ENCODE data around the gene ATXN1.

Gene ATXN1

DNA sequence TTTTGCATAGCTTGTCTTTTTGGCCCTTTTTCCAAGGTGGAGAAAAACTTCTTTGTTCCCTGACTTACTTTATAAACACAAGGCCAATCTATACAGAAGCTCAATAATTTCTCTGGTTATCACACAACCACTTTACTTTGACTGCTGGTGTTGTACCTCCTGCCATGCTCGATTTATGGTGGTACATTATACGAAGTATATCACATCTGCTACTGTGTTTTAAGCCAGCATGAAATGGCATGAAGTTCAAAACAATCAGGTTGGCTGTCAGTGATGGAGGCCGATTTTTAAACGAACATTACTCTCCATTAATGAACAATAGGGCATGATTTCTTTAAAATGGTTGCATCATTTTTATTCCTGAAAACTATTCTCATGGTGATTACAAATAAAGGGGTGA, 21.0 kb upstream of the ATXN1 start:
- no peak for FAIRE-seq

DNA sequence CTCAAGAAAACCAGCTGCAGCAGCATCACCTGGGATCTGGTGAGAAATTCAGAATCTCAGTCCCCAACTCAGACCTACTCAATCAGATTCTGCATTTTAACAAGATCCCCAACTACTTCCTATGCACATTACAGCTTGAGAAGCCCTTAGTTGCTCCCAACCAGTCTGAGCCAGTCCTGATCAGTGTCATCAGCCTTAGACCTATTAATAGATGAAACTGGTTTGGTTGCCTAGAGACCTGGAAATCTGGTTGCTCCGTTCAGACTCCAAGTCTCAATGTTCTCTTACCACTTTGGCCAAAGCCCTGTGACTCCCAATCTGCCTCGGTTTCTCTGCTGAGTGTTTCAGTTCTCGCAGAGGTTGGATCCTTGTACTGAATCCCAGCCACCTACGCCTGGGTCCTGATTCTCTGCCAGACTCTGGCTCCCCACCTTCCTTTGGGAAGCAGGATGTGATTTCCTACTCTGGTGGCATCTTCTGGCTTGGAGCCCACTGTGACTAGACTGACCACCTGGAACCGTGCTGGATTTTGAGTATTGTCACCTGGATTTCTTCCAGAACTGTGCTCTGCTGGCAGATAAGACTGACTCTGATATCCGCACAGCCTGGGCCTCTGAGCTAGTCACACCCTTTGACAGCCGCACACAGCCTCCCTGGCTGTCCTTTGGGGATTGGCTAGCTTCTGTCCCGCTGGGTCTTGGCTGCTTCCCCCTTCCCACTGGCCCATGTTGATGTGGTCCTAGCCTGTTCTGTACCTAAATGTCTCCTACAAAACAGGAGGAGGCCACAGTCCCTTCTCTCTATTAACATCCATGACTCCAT, 20.3 kb upstream of the ATXN1 start:
- no peak for FAIRE-seq

DNA sequence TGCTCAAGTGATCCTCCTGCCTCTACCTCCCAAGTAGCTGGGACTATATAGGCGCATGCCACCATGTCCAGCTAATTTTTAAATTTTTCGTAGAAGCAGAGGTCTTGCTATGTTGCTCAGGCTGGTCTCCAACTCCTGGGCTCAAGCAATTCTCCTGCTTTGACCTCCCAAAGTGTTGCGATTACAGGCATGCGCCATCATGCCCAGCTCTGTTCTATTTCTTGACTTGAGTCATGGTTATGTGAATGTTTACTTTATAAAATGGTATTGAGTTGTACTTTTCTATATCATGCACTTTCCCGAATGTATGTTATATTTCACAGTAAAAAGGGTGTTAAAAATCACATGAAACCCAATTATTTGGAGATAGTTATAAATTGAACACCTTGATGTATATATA, 17.3 kb upstream of the ATXN1 start:
- FAIRE-seq = no peak

DNA sequence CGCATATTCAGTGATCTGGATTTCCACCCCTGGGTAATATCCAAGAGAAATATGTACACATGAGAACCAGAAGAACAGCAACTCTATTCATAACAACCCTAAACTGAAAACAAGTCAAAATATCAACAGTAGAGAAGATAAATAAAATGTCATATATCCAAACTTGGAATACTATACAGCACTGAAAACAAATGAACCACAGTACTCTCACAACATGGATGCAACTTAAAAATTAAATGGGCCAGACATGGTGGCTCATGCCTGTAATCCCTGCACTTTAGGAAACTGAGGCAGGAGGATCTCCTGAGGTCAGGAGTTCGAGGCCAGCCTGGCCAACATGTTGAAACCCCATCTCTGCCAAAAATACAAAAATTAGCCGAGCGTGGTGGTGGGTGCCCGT, 16.5 kb upstream of the ATXN1 start:
- no peak for FAIRE-seq

DNA sequence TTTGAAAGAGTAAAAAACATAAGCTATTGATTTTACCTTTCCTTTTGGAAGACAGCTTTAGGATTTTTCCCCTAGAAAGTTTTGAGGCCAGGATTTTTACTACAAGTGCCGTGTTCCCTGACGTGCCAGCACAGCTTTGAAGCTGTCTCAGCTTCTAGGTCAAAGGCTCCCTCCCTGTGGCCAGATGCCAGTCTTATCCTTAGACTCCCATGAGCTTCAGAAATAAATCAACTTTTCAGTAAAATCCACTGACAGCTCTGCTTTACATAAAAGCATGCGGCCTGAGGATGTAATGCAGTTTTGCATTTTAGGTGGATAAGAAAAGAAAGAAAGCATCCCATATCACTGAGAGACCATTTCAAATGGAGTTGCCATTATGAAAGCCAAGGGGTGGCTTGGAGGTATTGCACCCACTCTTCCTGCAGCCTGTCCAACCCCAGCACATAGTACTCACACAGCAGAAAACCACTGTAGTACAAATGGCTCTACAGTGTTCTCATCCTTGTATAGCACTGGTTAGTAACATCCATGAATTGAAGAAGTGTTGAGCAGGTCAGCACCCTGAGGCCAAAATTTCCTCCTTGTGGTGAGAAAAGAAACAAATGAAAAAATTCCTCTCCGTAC, 15.2 kb upstream of the ATXN1 start:
- FAIRE-seq = no peak

DNA sequence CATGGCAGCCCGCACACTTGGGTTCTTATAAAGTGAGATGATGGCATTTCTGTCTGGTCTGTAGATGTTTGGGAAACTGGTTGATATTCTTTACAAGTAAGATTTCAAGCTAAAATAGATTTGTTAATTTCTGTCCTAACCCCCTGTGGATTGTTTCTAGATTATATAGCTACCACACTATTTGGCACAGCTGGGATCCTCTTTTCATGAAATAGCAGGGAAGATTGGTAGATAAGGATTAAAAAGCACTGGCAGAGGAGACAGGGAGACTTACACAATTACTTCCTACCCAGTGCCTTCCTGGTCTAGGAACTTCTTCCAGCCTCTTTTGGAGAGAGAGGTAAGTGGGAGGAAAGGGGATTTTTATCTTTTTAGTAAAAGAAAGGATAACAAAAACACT, 13.2 kb upstream of the ATXN1 start:
- FAIRE-seq = no peak

DNA sequence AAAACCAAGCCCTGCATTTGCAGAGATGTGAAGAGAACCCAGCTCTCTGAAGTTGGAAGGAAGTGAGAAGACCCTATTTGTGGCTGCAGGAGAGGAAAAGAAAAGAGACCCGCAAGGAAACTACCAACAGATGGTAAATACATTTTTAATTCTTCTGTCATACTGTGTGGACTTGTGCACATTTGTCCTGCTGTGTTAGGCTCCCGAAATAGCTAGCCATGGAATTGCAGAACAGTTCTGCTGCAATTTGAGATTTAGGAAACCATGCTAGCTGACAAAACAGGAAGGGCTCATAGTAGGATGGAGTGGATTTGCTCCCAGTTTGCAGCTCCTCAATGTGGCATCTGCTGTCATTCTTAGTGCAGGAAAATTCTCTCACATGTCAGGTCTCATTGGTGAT, 12.1 kb upstream of the ATXN1 start:
- no peak for FAIRE-seq

DNA sequence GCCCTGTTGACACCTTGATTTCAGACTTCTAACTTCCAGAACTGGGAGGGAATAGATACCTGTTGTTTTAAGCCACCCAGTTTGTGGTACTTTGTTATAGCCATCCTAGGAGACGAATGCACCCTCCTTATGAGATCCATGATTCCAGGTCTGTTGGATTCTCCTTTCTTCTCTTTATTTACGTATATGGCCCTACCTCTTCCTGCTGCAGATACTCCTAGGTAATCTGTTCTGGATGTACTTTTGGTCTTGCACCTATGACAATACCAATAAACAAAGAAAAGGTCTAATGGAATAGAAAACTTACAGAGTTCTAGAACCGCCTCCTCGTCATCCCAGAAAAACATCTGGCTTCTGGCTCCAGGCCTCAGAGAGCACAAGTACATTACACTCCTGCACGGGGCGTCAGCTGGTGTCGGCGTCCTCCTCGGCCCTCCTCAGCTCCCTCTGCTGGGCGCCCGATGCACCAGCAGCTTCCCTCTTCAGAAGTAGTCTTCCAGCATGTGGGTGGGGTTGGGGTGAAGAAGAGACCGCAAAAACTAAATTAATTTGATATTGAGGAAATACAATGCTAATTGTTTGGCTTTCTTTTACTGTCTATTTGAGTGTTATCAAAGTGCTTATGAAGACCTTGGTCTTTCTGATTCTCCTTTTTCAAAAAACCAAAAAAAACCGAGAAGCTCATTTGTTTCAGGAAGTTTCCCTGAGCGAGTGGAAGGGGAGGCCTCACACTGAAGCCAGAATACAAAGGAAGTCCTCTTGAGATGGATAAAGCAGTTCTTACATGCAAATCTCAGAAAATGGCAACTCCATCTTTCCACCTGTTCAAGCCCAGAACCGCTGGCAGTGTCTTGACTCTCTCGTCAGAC, 9.7 kb upstream of the ATXN1 start:
- no peak for FAIRE-seq

DNA sequence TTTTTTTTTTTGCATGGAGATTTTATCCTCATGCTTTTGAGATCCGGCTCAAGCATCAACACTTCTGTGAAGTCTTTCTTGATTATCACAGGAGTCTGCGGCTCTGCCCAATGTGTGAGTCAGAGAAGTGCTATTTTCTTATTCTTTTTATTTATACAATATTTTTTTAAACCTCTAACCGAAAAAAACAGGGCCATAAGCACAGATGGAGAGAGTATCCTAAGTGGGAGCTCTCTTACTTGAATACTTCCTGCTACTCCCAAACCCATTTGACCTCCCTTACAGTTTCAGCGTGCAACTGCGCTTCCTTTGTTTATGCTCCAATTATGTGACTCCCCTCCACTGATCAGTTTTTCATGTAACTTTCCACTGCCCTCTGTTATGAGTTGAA, 8.7 kb upstream of the ATXN1 start:
- FAIRE-seq = no peak

DNA sequence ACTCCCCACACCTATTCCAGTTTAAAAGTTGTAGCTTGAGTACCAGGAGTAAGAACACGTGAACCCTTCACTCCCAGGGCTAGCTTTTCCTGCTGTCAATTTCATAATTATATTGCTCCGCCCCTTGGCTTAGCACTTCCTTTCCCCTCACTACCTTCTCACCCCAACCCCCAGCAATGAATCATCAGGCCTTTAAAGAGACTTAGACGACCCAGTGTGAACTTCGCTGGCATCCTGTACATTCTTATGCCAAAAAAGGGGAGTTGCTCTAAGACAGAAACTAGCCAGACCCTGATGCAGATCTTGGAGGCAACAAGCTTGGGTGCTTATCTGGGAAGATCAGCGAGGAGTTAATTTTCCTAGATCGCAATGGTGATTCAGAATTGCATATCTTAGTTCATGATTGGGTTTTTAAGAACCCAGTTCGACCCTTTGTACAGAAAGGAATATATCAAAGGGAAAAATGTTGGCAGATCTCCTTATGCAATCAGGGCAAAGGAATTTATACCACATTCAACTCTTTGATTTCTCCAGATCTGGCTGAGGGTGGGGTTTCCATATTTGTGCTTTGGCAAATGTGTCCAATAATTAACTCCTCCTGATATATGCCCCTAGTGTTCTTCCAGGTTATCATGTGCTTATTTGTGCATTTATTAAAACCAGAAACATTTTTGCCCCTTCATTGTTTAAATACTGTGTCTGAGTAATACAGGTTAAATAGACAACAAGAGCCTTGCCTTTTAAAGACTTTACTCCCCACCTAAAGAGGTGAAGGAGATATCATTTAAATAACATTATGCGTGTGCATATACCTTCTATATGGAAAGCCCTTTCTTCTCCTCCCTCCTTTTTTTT, 8.1 kb upstream of the ATXN1 start:
- no peak for FAIRE-seq

DNA sequence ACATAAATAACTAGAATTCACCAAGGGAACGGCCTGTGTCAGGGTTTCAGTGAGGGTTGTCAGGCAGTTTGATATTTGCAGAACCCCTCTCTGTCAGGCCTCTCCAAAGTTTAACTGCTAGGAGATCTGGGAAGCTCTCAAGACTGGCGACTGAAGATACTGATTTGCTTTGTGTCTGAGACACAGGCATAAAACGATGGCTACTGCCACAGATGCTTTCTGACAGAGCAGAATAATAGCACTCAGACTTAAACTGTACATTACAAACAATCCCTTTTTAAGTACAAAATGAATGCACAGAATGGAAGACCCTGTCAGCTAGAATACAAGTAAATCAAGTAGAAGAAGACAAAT, 7.2 kb upstream of the ATXN1 start:
- no peak for FAIRE-seq

DNA sequence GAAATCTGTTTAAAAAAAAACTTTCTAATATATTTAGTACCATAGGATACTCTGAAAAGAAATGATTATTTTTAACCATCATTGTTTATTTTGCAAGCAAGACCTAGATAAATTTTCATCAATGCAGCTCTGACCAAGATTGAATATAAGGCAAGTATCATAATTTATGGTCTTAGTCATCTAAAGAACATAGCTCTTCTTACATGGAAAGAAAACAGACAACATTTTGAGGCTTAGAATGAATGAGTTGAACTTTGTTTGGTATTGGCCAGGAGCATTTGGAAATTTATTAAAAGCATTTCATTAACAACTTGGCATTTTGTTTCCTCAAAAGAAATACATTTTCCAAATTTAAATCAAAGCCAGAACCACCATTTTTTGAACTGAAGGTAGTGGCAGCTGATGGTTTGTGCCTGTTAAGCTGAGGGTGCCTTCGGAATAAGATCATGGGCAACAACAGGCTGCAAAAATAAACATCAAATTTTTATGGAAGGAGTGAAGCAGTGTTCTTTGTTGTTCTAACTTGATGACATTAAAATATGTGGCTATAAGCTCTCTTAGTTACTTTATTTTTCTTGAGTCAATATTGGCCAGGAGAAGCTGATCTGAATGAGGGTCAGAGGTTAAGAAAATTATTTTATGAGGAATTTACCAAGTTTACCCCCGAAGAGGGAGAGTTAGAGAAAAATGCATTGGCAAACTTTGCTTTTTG, 6.7 kb upstream of the ATXN1 start:
- no peak for FAIRE-seq

DNA sequence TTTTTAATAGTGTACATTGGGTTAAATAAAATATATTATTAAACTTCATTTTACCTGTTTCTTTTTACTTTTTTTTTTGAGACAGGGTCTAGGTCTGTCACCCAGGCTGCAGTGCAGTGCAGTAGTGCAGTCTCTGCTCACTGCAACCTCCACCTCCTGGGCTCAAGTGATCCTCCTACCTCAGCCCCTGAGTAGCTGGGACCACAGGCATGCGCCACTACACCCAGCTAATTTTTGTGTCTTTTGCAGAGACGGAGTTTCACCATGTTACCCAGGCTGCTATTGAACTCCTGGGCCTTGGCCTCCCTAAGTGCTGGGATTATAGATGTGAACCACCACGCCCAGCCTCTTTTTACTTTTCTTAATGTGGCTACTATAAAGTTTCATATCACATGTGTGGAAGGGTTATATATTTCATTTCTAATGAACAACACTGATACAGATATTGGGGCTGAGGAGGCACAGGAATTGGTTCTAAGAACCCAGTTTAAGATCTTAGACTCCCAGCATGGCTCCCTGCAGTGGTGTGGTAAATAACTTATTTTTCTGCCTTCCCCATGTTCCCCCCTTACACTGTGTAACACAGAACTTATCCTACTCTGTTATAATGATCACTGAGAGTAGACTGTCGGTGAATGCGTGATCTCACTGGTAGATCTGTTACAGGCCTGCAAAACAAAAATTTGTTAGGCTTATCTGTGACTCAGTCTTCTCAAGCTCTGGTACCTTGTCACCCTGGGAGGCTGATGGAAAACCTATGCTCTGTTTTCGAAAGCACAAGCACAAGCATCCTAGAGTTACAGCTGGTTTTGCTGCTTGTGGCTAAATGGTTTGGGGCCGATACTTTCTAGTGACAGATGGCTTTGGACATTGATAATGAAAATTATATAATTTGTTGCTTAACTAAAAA, 5.8 kb upstream of the ATXN1 start:
- FAIRE-seq = no peak

DNA sequence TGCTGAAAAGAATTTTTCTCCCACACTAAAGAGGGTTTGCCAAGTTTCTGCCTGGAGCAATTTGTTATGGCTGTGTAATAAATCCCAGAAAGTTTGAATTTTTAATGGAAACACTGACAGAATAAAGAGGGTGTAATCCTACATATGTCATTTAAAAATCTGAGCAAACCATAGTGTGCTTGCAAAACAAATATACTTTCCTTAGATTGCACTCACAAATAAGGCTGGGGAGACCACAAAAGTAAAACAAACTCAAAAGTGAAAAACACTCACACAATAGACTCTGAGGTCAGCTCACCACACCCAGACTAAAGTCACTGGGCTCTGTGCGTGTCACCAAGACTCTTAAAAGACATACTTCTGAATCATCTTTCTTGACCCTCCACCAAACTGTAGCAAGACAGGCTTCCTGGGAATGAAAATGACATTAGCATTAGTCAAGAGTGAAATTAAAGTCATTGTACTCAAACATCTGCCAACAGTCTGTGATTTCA, 4.8 kb upstream of the ATXN1 start:
- no peak for FAIRE-seq

DNA sequence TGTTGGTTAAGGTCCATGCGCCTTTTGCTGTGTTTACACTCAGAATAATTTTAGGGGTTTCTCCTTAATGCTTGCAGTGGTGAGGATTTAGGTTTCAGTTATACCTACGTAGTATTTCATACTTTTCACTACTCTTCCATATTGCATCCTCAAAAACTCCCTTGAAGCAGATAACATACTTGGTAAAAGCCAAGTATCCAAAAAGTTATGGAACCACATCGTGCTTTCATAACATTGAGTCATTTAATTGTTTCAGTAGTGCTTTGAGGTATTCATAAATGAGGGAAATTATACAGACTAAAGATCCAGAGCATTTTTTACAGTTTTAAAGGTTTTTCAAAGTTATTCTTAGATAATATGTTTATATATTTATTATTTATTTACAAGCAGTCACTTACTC, 4.0 kb upstream of the ATXN1 start:
- FAIRE-seq = no peak

DNA sequence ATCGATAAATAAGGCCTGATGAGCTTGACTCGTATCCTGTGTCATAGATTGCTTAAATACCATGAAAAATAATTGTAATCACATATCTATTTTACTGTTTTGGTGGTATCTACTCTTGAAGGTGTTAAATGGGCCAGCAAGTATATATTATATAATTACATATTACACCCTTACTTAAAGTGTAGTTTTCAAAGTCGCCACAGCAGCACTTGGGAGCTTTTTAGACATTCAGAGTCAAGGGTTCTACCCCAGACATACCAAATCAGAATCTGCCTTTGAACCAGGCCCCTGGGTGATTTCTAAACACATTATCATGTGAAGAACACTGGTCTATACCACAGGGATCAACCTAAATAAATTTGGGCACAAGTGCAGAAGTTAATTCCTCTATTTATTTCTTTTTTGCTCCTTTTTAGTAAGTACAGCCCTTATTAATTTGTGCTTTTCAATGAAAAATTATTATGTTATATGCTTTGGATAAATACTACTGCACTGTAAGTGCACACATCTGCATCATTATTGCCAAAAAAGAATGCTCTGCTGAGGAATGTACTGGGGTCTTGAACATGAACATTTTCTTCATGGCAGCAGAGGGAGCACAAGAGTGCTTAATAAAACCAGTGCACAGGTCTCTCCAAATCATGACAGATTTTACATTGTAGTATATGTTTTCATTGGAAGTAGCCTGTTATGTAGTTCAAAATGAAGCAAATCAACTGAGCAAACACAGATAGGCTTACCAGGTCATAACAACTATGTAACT, 3.1 kb upstream of the ATXN1 start:
- FAIRE-seq = no peak

DNA sequence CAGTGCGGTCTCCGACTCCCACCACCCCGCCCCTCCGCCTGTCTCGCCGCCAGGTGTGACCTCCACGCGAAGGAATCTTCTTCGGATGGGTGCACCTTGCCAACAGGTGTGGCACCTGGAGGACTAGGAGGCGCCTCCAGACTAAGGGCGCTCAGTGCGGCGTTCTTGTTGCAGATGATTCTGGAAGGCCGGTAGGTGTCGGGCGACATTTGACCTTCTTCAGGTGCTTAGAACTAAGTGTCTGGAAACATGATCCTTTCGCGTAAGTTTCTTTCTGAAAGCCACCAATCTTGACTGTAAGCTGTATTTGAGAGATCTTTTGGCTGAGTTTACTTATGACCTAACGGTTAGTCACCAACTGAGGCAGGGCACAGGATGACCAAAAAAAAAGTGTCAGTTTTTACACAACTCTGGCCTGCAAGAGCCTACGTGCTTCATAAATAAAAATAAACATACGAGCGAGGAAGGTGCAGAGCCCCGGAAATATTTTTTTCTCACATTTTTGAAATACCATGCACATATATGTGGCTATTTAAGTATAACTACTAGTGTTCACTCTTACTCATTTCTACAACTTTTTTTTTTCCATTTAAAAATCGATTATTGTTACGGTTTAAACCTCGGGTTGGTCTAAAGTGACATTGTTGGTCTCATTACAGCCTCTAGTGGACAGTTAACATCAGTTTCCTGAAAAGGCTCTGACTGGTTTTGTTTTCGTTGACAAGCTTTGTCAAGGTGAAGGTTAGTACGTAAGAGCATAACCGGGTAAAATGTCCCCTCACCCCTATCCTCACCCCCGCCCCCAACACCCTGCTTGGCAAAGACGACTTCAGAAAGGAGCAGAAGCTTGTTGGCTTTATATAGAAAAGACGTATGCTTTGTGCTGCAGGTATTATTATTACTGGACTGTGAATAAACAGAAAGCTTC, 1.6 kb upstream of the ATXN1 start:
- FAIRE-seq = no peak

DNA sequence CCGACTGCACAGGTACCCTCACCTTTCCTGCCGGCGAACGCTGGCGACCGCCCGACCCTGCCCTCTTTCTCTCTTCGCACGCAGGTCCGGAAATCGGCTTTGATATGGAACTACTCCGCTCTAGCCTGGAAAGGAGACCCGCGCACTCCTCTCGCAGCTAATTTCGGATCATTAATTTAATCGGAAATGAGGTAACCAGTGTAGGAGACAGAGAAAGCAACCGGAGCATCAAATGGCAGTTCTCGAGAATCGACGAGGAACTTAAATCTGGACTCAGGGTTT, 949 bp upstream of the ATXN1 start:
- no peak for FAIRE-seq

Measured in colon (tissue), 2 donors.